ENCODE data around the gene FZD4.
"Not testable (repeated sequence)": the region's sequence is repeated elsewhere in the genome, so short reads cannot be mapped to it uniquely, and the experiment has no call there.

The FZD4 gene

DNA sequence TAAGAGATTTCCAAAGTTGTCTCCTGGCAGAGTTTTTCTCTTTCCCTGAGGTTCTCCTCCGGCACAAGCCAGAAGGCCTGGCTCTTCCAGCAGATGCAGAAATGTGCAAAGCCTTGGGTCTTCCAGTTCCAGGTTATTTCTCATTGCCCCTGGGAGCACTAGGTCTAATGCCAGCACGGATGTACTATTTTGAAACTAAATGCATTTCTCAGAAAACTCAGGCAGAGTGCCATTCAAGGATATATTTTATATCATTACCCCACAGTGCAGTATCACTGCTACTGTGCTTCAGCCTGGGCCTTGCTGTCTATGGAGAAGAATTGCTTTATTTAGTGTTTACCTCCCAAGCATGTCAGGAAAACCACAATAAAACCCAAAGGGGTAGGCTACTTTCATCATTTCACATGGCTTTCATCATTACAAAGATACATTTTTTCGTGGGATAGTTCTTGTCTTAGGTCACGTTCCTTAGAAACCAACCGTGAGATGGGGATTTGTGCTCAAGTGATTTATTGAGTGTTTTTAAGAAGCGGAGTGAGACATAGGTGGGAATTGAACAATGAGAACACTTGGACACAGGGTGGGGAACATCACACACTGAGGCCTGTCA lies 22.4 kb upstream of the FZD4 start:
- DNase-seq (ENCODE audit: low read depth): no peak

DNA sequence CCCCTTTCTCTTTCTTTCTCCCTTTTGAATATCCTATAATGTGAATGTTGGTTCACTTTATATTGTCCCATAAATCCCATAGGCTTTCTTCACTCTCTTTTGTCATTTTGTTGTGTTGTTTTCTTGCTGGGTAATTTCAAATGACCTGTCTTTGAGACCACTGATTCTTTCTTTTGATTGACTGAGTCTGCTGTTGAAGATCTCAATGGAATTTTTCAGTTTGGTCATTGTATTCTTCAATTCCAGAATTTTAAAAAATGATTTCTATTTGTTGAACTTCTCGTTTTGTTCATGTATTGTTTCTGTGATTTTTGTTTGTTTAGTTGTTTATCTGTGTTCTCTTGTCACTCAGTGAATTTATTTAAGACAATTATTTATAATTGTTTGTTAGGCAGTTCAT lies 17.5 kb upstream of the FZD4 start:
- no peak for DNase-seq (ENCODE audit: low read depth)

DNA sequence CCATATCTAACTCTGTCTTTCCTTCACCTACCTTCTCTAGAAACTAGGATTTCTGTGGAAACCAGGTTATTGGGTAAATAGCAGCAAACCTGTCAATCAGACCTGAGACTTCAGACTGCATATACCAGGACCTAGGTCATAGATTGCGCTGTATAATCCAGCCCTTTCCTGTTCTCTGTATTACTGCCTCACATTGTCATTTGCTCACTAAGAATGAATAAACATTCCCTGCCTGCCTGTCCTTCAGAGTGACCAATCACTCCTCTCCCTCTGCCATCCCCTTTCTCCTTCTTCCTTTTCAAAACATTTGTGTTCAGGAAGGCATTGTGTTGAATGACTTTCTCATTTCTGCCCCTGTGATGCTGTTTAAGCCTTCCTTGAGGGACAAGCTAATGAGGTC lies 14.1 kb upstream of the FZD4 start:
- peak; percentile 45 for DNase-seq (ENCODE audit: low read depth)

DNA sequence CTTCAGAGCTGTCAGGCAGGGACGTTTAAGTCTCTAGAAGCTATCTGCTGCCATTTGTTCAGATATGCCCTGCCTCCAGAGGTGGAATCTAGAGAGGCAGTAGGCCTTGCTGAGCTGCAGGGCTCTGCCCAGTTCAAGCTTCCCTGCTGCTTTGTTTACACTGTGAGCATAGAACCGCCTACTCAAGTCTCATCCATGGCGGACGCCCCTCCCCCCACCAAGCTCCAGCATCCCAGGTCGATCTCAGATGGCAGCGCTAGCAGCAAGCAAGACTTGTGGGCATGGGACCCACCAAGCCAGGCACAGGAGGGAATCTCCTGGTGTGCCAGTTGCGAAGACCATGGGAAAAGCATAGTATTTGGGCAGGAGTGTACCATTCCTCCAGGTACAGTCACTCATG lies 12.4 kb upstream of the FZD4 start:
- DNase-seq (ENCODE audit: low read depth): not testable (repeated sequence)

DNA sequence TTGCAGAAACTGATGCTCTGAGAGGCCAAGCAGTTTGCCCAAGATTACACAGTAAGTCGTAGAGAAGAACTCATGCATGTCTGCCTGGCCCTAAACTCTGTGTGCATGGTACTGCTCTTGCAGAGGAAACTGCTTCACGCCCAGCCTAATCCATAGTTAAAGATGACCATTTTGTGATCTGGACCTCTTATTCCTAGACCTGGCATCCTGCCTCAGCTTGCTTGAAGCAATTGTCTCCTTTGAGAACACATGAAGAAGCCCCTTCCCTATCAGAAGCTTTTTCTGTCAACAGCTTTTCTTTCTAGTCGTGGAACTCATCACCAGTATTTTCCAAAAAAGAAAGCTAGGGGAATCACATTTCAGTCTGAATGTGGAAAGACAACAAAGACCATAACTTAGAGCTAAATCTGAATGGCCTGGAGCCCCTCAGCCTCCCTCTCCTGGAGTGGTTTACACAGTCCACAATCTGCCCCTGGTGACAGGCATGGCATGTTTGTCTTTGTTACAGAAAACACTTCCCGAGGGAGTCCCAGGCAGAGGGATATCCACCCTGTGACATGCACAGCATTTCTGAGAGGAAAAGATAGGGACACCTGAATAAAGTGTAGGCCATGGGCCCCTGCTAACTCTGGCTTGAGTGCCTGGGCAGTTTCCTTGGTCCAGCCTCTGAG lies 2.9 kb upstream of the FZD4 start:
- DNase-seq (ENCODE audit: low read depth): no peak

DNA sequence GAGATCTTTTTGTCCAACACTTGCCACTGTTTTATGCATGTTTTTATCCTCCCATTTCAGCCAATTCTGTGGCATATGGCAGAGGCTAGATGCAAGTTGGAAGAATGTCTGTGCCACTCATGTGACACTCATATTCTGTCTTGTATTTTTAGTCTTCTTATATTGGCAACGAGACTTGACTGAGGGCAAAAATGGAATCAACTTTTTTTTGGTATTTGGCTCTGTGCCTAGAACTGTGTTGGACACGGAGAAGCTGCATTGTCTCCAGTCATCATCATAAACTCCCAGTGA lies 1.7 kb upstream of the FZD4 start:
- DNase-seq (ENCODE audit: low read depth): no peak

DNA sequence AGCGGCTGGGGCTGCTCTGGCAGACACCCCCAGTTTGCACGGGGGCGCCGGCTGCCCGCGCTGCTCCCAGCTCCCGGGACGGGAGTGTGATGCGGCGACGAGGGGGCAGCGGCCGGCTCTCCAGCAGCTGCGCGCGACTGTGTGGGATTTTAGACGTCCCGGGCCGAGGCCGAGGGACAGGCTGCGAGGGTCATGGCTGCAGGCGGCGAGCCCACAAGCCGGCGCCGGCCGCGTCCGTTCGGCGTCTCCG lies 159 bp downstream of the FZD4 start:
- no peak for DNase-seq (ENCODE audit: low read depth)

DNA sequence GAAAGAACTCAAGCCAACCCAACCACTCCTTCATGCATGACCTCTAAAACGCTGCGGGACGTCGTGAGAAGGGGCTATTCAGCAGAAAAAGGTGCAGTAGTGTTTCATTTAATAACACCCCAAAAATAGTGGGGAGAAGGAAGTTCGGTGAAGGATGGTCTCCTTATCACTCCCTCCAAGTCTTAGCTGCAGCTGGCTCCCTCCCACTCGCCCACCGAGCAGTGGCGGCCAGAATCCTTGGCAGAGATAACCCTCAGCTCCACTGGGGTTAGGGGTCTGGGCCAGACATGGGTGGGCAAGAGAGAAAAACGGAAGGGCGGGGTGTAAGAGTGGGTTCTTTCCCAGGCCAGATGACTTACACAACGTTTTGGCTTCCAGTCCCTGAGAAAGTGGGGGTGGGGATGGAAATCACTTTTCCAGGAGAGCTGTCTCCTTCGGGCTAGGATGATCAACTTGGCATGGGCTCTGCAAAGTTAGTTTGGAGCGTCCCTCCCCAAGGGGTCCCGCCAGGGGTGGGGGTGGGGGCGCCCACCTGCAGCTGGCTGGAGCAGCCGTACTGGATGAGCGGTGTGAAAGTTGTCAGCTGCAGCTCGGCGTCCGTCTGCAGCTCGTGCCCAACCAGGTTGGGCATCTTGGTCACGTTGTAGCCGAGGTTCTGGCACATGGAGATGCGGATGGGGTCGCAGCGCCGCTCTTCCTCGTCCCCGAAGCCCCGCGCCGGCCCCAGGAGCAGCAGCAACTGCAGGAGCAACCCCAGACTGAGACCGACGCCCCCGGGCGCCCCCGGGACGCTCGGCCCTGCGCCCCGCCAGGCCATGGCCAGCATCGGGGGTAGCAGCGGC lies 705 bp downstream of the FZD4 start:
- peak; percentile 35 for DNase-seq (ENCODE audit: low read depth)

DNA sequence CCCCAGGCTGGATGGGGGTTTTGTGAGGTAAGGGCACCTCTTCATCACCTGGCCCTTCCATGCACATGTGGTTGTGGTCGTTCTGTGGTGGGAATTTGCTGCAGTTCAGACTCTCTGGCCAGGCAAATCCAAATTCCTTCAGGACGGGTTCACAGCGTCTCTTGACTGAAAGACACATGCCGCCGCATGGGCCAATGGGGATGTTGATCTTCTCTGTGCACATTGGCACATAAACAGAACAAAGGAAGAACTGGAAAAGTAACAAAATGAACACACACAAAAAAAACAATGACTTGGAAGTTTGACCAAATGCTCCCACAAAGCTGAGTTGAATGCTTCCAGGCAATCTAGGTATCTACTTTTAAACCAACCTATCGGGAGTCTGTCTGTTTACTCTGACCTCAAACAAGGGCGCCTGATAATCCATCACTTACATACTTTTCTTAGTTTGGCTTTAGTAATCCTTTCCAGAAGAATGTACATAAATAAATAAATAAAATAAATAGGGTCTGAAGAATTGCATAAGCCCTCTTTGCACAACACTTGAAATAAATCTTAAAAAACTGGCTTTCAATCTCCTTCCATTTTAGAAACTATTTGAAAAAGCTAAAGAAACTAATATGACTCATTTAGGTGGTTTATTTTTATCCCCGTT lies 2.8 kb downstream of the FZD4 start:
- peak; percentile 68 for DNase-seq (ENCODE audit: low read depth)

DNA sequence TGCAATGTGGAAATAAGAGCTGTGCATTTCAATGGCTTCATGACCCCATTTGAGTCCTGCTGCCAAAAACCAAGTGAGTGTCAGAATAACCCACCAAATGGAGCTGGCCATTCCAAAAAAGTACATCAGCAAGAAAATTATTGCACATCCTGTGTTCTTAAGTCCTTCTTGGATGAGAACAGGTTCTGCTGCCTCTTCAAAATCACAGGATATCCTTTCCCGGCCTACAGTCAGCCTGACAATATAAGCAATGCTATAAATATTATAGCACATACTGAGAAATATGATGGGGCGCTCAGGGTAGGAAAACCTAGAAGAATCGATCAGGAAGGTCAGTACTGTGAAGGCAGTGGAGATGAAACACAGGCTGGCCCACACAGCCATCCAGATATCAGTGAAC lies 3.5 kb downstream of the FZD4 start:
- DNase-seq (ENCODE audit: low read depth): no peak

DNA sequence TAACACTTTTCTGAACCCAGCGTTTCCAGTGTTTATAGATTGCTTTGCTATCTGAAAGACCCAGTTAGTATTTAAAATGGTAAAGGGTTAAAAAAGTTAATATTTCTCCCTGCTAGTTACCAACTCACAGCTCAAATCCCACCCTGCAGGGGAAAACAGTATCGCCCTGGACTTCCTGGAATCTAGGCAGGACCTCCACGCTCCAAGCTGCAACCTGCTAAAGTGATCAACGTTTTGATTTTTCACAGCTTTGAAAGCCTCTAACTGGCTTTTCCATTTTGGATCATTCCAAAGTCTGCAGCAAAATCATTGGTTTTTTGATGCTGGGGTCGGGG lies 4.6 kb downstream of the FZD4 start:
- no peak for DNase-seq (ENCODE audit: low read depth)

DNA sequence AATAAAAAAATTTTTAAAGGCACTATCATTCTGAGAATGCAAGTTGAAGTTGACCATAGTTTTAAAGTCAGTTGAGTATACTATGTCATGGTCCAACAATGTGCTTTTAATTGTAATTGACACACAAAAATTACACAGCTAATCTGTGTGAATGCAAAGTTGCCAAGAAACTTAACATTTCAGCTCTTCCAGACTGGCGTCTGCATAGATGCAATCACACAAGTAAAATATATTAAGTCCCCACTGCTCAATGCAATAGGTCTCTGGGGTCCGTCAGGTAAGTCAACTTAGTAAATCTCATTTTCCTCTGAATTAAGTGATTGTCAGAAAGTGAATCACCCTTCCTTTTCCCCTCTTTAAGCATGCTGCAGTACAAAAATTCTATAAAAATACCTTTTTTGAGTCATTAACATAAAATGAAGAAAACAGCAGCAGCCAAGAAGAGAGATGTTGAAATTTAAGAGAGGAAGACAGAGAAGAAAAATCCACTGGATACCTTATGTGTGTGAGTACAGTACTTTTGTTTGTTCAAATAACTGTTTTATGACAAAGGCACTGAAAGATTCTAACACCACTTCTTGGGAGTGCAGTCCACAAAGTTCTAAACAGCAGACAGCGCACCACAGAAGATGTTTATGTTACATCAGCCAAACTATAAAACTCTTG lies 5.1 kb downstream of the FZD4 start:
- DNase-seq (ENCODE audit: low read depth): peak; percentile 78

DNA sequence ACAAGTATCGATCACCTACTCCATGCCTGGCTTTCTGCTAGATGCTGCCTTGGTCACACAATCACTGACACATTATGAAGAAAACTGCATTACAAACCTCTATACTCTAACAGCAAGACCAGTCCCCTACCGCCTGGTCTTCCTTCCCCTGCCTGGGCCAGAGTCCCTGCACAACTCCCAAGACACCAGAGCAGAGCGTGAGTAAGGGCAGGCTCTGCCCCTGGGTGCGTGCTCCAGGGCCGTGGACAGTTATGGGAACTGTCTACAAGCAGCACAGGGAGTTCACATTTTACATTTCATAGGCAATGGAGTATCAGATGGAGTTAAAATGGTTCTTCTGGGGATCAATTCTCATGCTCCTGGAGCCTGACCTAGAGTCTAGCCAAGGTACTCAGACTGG lies 6.5 kb downstream of the FZD4 start:
- DNase-seq (ENCODE audit: low read depth): no peak

DNA sequence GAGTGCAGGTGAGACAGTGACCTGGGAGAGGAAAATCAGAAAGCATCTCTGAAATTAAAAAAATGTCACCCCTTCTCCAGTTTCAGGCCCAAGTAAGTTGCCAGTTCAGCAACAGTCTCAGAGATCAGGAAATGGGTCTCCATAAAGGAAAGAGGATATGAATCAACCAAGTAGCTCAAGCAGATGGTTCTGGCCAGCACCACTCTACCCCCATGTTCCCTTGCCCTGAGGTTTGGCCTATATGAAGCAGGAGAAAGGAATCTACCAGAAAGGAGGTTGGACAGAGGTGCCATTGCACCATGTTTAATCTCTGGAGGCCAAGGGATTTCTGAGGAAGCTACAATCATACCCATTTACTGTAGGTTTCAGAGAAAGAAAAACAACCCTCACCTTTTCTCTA lies 7.7 kb downstream of the FZD4 start:
- peak; percentile 76 for DNase-seq (ENCODE audit: low read depth)

DNA sequence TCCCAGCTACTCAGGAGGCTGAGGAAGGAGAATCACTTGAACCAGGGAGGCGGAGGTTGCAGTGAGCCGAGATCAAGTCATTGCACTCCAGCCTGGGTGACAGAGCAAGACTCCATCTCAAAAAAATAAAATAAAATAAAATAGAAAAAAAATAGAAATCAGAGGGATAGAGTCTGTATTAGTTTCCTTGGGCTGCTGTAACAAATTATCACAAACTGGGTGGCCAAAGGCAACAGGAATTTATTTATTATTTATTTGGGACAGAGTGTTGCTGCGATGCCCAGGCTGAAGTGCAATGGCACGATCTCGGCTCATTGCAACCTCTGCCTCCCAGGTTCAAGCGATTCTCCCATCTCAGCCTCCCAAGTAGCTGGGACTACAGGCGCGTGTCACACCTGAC lies 11.7 kb downstream of the FZD4 start:
- DNase-seq (ENCODE audit: low read depth): not testable (repeated sequence)

DNA sequence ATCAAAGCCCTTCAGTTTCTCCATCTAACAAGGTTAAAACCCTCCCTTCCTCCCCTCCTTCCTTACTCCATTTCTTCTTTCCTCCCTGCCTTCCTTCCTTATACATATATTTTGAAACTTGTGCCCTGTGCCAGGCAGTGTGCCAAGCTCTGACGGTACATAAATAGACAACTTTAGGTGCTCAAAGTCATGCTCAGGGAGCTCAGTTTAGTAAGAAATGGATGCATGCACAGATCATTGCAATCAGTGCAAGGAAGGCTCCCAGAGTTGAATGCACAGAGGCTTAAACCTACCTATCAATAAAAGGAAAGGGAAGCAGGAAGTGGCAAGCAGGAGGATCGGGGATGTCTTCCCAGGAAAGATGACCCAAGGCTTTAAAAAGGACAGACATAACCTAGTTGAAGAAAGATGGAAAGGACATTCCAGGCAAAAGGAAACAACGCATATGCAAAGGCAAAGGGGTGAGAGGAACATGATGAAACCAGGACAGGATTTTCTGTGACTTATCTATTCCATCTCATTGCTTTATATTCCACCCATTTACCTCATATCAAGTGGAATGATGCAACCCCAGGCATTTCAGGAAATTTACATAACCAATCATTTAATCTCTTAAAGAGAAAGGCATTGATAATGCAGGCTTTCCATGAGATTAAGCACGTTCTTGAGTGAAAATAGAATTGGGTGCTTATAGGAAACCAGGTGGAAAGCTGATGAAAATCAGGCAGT lies 13.2 kb downstream of the FZD4 start:
- DNase-seq (ENCODE audit: low read depth): peak; percentile 56

DNA sequence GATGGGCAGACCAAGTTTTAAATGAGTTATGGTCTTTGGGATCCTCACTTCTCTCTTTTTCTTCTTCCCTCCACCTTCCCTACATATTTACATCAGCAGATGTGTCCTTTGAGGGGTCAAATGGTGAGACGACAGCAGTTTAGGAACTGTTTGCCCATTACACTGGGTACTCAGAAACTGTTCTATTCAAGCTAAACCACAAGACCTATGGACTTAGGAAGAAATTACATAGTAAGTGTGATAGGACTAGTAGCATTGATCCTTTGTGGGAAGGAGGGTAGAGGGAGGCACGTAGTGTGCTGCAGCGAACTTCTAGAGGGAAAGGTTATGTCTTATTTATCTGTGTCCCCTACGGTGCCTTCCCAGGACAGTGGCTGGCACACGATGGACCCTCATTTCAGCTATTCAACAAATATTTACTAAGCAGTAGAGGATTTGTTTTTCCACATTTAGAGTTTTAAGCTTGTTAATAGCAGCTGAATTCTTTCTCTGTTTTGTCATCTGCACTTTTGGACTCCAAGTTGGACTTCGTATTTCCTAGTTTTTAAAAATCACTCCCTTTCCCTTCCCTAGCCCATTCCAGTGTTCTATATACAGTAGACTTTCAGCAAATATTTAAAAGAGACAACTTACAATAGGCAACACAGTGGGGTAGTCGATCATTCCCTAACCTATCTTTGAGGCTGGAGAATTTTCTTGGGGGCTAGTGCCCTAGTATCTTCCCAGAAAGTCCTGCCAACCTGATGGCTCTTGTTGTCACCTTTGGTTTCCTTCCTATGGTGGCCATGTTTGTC lies 13.9 kb downstream of the FZD4 start:
- no peak for DNase-seq (ENCODE audit: low read depth)

DNA sequence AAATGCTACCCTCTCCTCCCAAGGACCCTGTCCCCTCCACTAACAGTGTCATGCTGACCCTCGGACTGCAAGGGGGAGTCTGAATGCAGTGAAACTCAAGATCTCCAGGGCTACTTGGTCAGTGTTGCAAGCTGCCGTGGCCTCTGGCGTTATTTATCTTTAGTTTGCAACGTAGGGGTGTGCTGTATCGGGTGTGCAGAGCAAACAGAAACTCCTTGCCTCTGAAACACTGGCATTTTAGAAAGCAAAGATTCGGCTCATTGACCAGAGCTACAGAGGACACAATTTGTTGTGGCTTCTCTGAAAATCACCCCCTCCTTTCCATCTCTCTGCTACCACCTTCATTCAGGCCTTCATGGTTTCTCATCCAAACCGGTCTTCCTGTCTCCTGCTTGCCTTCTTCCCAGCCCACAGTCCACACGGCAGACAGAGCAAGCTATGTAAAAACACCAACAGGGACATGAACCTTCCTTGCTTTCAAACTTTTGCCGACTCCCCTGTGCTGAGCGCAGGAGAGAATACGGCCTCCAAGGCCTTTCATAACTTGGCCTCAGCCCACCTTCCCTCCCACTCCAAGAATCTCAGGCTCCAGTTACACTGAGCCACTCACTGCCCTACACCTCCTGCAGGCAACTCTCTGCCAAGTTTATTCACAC lies 14.9 kb downstream of the FZD4 start:
- DNase-seq (ENCODE audit: low read depth): peak; percentile 93

DNA sequence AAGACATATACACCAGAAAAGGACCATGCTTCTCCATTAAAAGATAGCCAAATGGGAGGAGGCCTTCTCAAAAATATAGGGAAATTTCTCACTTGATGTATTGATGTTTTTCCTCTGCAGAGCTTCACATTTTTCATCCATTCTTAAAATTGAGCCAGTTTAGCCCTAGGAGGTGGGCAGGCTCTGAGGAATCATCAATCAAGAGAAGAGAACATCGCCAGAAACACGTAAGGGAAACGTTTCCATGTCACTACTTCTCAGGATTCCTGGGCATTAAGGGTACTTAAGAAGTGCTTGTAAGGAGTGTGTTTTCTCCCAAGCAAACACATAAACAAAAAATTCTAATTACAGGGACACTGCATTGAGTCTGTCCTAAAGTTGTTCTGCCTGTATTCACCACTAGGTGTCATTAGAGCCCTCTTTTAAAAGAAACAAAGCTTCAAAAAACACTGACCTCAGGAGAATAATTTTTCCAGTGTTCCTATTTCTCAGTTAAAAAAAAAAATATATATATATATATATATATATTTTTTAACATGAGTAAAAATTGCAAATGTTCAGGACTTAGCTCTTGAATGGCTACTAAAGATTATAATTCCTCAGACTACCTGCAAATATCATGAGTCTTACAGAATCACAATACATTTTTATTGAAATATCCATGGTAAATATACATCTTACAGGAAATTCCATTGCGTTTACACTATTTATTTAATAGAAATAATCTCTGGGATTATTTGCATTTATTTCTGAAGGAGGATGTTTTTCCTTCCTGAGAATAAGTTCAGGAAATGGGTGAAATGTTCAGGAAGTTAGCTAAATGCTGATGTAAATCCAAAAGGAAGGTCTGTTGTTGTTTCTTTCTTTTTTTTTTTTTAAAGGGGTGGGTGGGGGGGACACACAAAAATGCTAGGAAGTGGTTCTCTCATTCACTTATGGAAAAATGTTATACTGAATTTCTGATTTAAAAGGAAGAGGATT lies 16.0 kb downstream of the FZD4 start:
- peak; percentile 65 for DNase-seq (ENCODE audit: low read depth)
